ENCODE results near the gene ITGB6.
"Not testable (repeated sequence)": the region's sequence is repeated elsewhere in the genome, so short reads cannot be mapped to it uniquely, and the experiment has no call there.

GRCh38 chr2:160180690-160181089 lies 19.4 kb downstream of the ITGB6 start:
- TF ChIP-seq CTCF, POLR2A, POLR2AphosphoS5, EP300 (IDR thresholded peaks at IDR 0.05): not testable (repeated sequence)

All from sigmoid colon (tissue), 4 donors.